Measurements from ENCODE around the gene KLHL3.

- TF ChIP-seq, protein P1, sequence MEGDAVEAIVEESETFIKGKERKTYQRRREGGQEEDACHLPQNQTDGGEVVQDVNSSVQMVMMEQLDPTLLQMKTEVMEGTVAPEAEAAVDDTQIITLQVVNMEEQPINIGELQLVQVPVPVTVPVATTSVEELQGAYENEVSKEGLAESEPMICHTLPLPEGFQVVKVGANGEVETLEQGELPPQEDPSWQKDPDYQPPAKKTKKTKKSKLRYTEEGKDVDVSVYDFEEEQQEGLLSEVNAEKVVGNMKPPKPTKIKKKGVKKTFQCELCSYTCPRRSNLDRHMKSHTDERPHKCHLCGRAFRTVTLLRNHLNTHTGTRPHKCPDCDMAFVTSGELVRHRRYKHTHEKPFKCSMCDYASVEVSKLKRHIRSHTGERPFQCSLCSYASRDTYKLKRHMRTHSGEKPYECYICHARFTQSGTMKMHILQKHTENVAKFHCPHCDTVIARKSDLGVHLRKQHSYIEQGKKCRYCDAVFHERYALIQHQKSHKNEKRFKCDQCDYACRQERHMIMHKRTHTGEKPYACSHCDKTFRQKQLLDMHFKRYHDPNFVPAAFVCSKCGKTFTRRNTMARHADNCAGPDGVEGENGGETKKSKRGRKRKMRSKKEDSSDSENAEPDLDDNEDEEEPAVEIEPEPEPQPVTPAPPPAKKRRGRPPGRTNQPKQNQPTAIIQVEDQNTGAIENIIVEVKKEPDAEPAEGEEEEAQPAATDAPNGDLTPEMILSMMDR (IDR thresholded peaks at IDR 0.05), result no peak
- TF ChIP-seq ZFX (IDR thresholded peaks at IDR 0.05; ENCODE audit: borderline replicate concordance), result no peak
Observed at GRCh38 chr5:137572042-137572695, 163.7 kb downstream of the KLHL3 start.

All from 22Rv1 (cell line).